PFSK-1 (cell line): ENCODE data around the gene GKN1.

Source experiments
- FOXP2 ChIP-seq: optimal IDR thresholded peaks from 2 replicates; pipeline ENCODE3; 2011; ENCODE audit warnings: borderline replicate concordance, control low read depth, inconsistent platforms; ENCODE audit not compliant: insufficient read depth; ENCODE audit errors: extremely low read length, extremely low read depth
- POLR2AphosphoS5 ChIP-seq: IDR thresholded peaks from 2 replicates; pipeline ENCODE4 v1.6.1; 2012; ENCODE audit warnings: low read depth, mild to moderate bottlenecking, control low read depth, low read length, moderate library complexity
- SIN3A ChIP-seq: IDR thresholded peaks from 2 replicates; pipeline ENCODE4 v1.6.1; 2012; ENCODE audit warnings: mild to moderate bottlenecking, low read length, moderate library complexity, borderline replicate concordance; ENCODE audit not compliant: insufficient read depth
- TAF1 ChIP-seq: IDR thresholded peaks from 2 replicates; pipeline ENCODE4 v1.6.1; 2012; ENCODE audit warnings: low read length, control low read depth, borderline replicate concordance; ENCODE audit not compliant: insufficient read depth
- TF ChIP-seq, protein P1 (sequence below), 2 experiments: IDR thresholded peaks; 2 replicates each; pipeline versions ENCODE4 v1.6.1 to v1.8.0; 2011 to 2012; ENCODE audit warnings: low read depth in 2 of 2, low read length in 2 of 2, control low read depth in 1 of 2, inconsistent platforms in 1 of 2, mild to moderate bottlenecking in 1 of 2, moderate library complexity in 1 of 2; ENCODE audit not compliant: insufficient read depth in 1 of 2

DNA sequence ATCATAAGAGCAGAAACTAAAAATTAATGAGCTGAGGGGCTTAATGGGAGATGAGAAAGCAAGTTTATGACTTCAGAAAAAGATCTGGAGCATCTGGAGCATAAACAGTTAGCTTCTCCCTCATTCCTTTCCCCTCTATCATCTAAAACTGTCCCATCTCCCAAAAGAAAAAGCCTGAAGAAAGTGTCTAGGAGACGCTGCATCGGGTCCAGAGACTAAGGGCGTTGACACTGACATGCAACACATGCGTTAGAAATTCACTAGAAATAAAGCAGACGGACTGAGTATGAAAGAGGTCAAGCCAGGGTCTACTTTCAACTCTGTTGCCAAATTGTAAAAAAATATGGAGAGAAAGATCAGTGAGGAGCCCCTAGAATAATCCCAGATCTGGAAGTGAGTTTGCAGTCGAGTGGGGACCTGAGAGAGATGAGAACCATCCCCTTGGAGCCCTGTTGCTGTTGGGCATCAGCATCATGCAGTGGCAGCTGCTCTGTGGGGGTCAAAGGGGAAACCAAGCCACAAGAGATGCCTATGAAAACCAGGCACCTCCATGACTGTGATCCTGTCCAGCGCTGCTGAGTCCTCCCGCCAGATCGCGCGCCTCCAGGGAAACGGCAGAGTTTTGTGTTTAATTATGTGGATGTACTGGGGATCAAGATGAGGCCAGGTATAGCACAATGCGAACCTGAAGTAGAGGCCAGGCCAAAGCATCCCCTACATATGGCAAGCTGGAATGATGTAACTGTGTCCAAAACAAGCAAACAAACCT lies 52.4 kb downstream of the GKN1 start:
- TF ChIP-seq POLR2AphosphoS5 (no peak), SIN3A (no peak), TAF1 (no peak), FOXP2 (no peak)
- TF ChIP-seq, protein P1, sequence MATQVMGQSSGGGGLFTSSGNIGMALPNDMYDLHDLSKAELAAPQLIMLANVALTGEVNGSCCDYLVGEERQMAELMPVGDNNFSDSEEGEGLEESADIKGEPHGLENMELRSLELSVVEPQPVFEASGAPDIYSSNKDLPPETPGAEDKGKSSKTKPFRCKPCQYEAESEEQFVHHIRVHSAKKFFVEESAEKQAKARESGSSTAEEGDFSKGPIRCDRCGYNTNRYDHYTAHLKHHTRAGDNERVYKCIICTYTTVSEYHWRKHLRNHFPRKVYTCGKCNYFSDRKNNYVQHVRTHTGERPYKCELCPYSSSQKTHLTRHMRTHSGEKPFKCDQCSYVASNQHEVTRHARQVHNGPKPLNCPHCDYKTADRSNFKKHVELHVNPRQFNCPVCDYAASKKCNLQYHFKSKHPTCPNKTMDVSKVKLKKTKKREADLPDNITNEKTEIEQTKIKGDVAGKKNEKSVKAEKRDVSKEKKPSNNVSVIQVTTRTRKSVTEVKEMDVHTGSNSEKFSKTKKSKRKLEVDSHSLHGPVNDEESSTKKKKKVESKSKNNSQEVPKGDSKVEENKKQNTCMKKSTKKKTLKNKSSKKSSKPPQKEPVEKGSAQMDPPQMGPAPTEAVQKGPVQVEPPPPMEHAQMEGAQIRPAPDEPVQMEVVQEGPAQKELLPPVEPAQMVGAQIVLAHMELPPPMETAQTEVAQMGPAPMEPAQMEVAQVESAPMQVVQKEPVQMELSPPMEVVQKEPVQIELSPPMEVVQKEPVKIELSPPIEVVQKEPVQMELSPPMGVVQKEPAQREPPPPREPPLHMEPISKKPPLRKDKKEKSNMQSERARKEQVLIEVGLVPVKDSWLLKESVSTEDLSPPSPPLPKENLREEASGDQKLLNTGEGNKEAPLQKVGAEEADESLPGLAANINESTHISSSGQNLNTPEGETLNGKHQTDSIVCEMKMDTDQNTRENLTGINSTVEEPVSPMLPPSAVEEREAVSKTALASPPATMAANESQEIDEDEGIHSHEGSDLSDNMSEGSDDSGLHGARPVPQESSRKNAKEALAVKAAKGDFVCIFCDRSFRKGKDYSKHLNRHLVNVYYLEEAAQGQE (IDR thresholded peaks at IDR 0.05; ENCODE audit: insufficient read depth in 1 of 2, low read depth in 2 of 2, low read length in 2 of 2), result no peak
